GM23338 (cell line): ENCODE measurements around the gene TLR3. TPM values are rescaled to one million over a fixed set of nuclear protein-coding genes. Genes with fewer than 3 reads are reported as not detected.

Experiments
- ATAC-seq: fragments of 200-7000 bp; cut with Tn5 transposase; 3 replicates; pipeline ENCODE4 v1.9.1; 2020
- DNase-seq: peaks from one replicate; pipeline ENCODE4 v3.0.0-alpha.2; 2015; ENCODE audit warnings: low spot score
- H2AFZ ChIP-seq: fragments of 200-600 bp; sonication (generic); 2 replicates; pipeline ENCODE4 v1.8.0; 2016; ENCODE audit warnings: antibody characterized with exemption, mild to moderate bottlenecking, moderate library complexity
- H3F3A ChIP-seq: fragments of 200-600 bp; sonication (generic); replicated peaks from 2 replicates; pipeline ENCODE4 v1.8.0; 2017; ENCODE audit warnings: antibody characterized with exemption, mixed run types, low read depth
- H3K27ac ChIP-seq: fragments of 200-600 bp; sonication (generic); 2 replicates; pipeline ENCODE4 v1.6.1; 2016; ENCODE audit warnings: low read depth
- H3K27me3 ChIP-seq: fragments of 200-600 bp; sonication (generic); 2 replicates; pipeline ENCODE4 v1.8.0; 2016; ENCODE audit warnings: mild to moderate bottlenecking, mixed run types, moderate library complexity; ENCODE audit not compliant: insufficient read depth
- H3K36me3 ChIP-seq: fragments of 200-600 bp; sonication (generic); 2 replicates; pipeline ENCODE4 v1.8.0; 2016; ENCODE audit warnings: mild to moderate bottlenecking; ENCODE audit not compliant: insufficient read depth
- H3K4me1 ChIP-seq: fragments of 200-600 bp; sonication (generic); 2 replicates; pipeline ENCODE4 v1.8.0; 2016; ENCODE audit warnings: mild to moderate bottlenecking, moderate library complexity; ENCODE audit not compliant: insufficient read depth
- H3K4me2 ChIP-seq: fragments of 200-600 bp; sonication (generic); 2 replicates; pipeline ENCODE4 v1.7.1; 2017; ENCODE audit warnings: mixed run types
- H3K4me3 ChIP-seq: fragments of 200-600 bp; sonication (generic); 2 replicates; pipeline ENCODE4 v1.6.1; 2016; ENCODE audit warnings: mixed run types
- H3K79me2 ChIP-seq: fragments of 200-600 bp; sonication (generic); replicated peaks from 2 replicates; pipeline ENCODE4 v1.8.0; 2017; ENCODE audit warnings: mild to moderate bottlenecking; ENCODE audit not compliant: insufficient read depth
- H3K9me2 ChIP-seq: fragments of 200-600 bp; sonication (generic); 2 replicates; pipeline ENCODE4 v1.8.0; 2017; ENCODE audit not compliant: insufficient read depth
- H4K20me1 ChIP-seq: fragments of 200-600 bp; sonication (generic); replicated peaks from 2 replicates; pipeline ENCODE4 v1.8.0; 2017; ENCODE audit warnings: mild to moderate bottlenecking; ENCODE audit not compliant: insufficient read depth
- H3K27ac Mint-ChIP-seq: 2 replicates; pipeline ENCODE4 v1.8.0; 2020; ENCODE audit warnings: inconsistent platforms, mild to moderate bottlenecking, moderate library complexity, mixed read lengths
- H3K27me3 Mint-ChIP-seq: 3 replicates; pipeline ENCODE4 v1.8.0; 2022; ENCODE audit warnings: low read depth, mild to moderate bottlenecking, moderate library complexity, mixed read lengths, inconsistent platforms; ENCODE audit not compliant: insufficient read depth, poor library complexity
- H3K36me3 Mint-ChIP-seq: 3 replicates; pipeline ENCODE4 v1.8.0; 2021; ENCODE audit warnings: low read depth, mild to moderate bottlenecking, inconsistent platforms, moderate library complexity, mixed read lengths
- H3K4me1 Mint-ChIP-seq: 3 replicates; pipeline ENCODE4 v1.8.0; 2020; ENCODE audit warnings: mild to moderate bottlenecking, inconsistent platforms, mixed read lengths
- H3K4me3 Mint-ChIP-seq: 3 replicates; pipeline ENCODE4 v1.8.0; 2021; ENCODE audit warnings: moderate library complexity, mild to moderate bottlenecking, inconsistent platforms, mixed read lengths
- H3K9me3 Mint-ChIP-seq: 3 replicates; pipeline ENCODE4 v1.8.0; 2020; ENCODE audit warnings: moderate library complexity, mild to moderate bottlenecking, inconsistent platforms, mixed read lengths
- CREB1 ChIP-seq: fragments of 250-450 bp; sonication (Bioruptor Pico); IDR thresholded peaks from 2 replicates; pipeline ENCODE4 v1.5.0; 2020; ENCODE audit warnings: low read depth, mild to moderate bottlenecking, moderate library complexity
- CTCF ChIP-seq, 2 experiments: fragments of 200-600 bp in 1 of 2; sonication (generic) in 1 of 2; conservative IDR thresholded peaks; 2 replicates each; pipeline versions ENCODE4 v1.5.1 to v1.6.1; 2016 to 2017; ENCODE audit warnings: antibody characterized with exemption in 2 of 2, low read depth in 2 of 2, mild to moderate bottlenecking in 2 of 2, moderate library complexity in 1 of 2
- ETS1 ChIP-seq: IDR thresholded peaks from 2 replicates; pipeline ENCODE4 v1.6.1; 2016; ENCODE audit warnings: antibody characterized with exemption
- EZH2phosphoT487 ChIP-seq: fragments of 200-600 bp; sonication (generic); IDR thresholded peaks from one replicate; pipeline ENCODE4 v1.8.1; 2018; ENCODE audit warnings: antibody characterized with exemption; ENCODE audit not compliant: unreplicated experiment
- NANOG ChIP-seq: IDR thresholded peaks from 2 replicates; pipeline ENCODE4 v1.6.1; 2016; ENCODE audit warnings: antibody characterized with exemption, borderline replicate concordance
- POLR2AphosphoS5 ChIP-seq: IDR thresholded peaks from 2 replicates; pipeline ENCODE4 v1.6.1; 2016; ENCODE audit warnings: antibody characterized with exemption, low read depth
- STAT1 ChIP-seq: IDR thresholded peaks from one replicate; pipeline ENCODE4 v1.6.1; 2016; ENCODE audit warnings: antibody characterized with exemption; ENCODE audit not compliant: unreplicated experiment
- ZNF114 ChIP-seq: fragments of 250-450 bp; sonication (Bioruptor Pico); IDR thresholded peaks from 2 replicates; pipeline ENCODE4 v1.5.0; 2020; ENCODE audit warnings: mild to moderate bottlenecking, moderate library complexity
- ZNF331 ChIP-seq: fragments of 250-450 bp; sonication (Bioruptor Pico); IDR thresholded peaks from 2 replicates; pipeline ENCODE4 v1.5.0; 2020; ENCODE audit warnings: low read depth, mild to moderate bottlenecking, moderate library complexity
- ZNF462 ChIP-seq: fragments of 250-450 bp; sonication (Bioruptor Pico); IDR thresholded peaks from 2 replicates; pipeline ENCODE4 v1.5.0; 2020; ENCODE audit warnings: mild to moderate bottlenecking, moderate library complexity
- polyA plus RNA-seq: library from polyadenylated mRNA; unstranded; fragments of >200 nt; fragmentation: Nextera tagmentation; extraction: Ambion mirVana; gene quantifications from 2 replicates; pipeline ENCODE4 v1.2.1, GENCODE V29; 2016
- total RNA-seq: library from RNA; depleted of rRNA; stranded (reverse); fragments of >200 nt; shearing (Covaris generic); gene quantifications from 2 replicates; pipeline ENCODE4 v1.2.3, GENCODE V29; 2014

The TLR3 gene
- total and polyA plus RNA-seq, 2 experiments from 2014 or later, result 0.32 to 0.38 TPM

- Histone ChIP-seq H3K4me2 (peak overlapping the region; percentile 58; the same call in 1 of the 2 replicates), H3F3A (0 out of 2 replicates have a peak, but pooled peaks cover 3% of the 10 kb centered on the region), H4K20me1 (no peaks in the 10 kb centered on the region), H2AFZ (no peak overlapping the region), H3K27ac (no peak overlapping the region), H3K36me3 (no peaks in the 10 kb centered on the region), H3K27me3 (no peaks in the 10 kb centered on the region), H3K79me2 (0 out of 2 replicates have a peak, but pooled peaks cover 8% of the 10 kb centered on the region), H3K4me3 (no peak overlapping the region), H3K4me1 (peaks cover 4% of the 10 kb centered on the region; the same call in 1 of the 2 replicates), H3K9me2 (no peaks in the 10 kb centered on the region)
- TF ChIP-seq NANOG (no peak), CREB1 (CRISPR knock-in tag) (no peak), EZH2phosphoT487 (no peak), POLR2AphosphoS5 (no peak), STAT1 (no peak), ZNF331 (CRISPR knock-in tag) (no peak), ETS1 (no peak)
- ATAC-seq (no peak), DNase-seq (no peak)
- Mint-ChIP-seq H3K4me1 (peaks cover 16% of the 10 kb centered on the region), H3K4me3 (peak overlapping the region; percentile 69; the same call in 1 of the 3 replicates), H3K27me3 (peaks cover 6% of the 10 kb centered on the region), H3K9me3 (peaks cover 3% of the 10 kb centered on the region; the same call in 1 of the 3 replicates), H3K36me3 (peaks cover 4% of the 10 kb centered on the region; the same call in 1 of the 3 replicates), H3K27ac (no peak overlapping the region)
These were observed 47.7 kb downstream of the TLR3 start for GRCh38 chr4:186116697-186117096.

- H3K27me3 ChIP-seq, result no peaks in the 10 kb centered on the region
- H3K9me2 ChIP-seq, result no peaks in the 10 kb centered on the region
- Mint-ChIP-seq H3K36me3 (peaks cover 4% of the 10 kb centered on the region; the same call in 1 of the 3 replicates), H3K4me1 (peaks cover 16% of the 10 kb centered on the region), H3K9me3 (peaks cover 3% of the 10 kb centered on the region; the same call in 1 of the 3 replicates), H3K4me3 (no peak overlapping the region), H3K27me3 (peaks cover 6% of the 10 kb centered on the region), H3K27ac (no peak overlapping the region)
- TF ChIP-seq ZNF114 (CRISPR knock-in tag) (no peak), ETS1 (no peak), CTCF (conservative IDR thresholded peaks at IDR 0.05; ENCODE audit: low read depth in 2 of 2) (no peak), ZNF462 (CRISPR knock-in tag) (no peak), CREB1 (CRISPR knock-in tag) (no peak)
- DNase-seq (no peak), ATAC-seq (peak; percentile 54)
- 0 out of 2 replicates have a peak, but pooled peaks cover 3% of the 10 kb centered on the region for H3F3A ChIP-seq
- no peak overlapping the region for H2AFZ ChIP-seq
- H3K79me2 ChIP-seq, result 0 out of 2 replicates have a peak, but pooled peaks cover 8% of the 10 kb centered on the region
- no peak overlapping the region for H3K4me3 ChIP-seq
- no peak overlapping the region for H3K4me2 ChIP-seq
- no peaks in the 10 kb centered on the region for H3K36me3 ChIP-seq
- H3K4me1 ChIP-seq, result peaks cover 4% of the 10 kb centered on the region; the same call in 1 of the 2 replicates
- H4K20me1 ChIP-seq, result no peaks in the 10 kb centered on the region
- H3K27ac ChIP-seq, result no peak overlapping the region
These were observed 49.6 kb downstream of the TLR3 start for GRCh38 chr4:186118582-186118981.
